ENCODE data around the gene KIF18A.

The KIF18A gene

GRCh38 chr11:27977031-27977430 lies 130.9 kb downstream of the KIF18A start:
- Histone ChIP-seq H3K9me3 (no peaks in the 10 kb centered on the region), H3K27ac (no peak overlapping the region), H3K27me3 (no peaks in the 10 kb centered on the region), H3K4me3 (no peak overlapping the region), H3K36me3 (no peaks in the 10 kb centered on the region), H3K4me1 (no peaks in the 10 kb centered on the region)
- intact Hi-C loops (cut with DNase I; ENCODE audit: low total_unique reads): no loop called here
- DNase-seq: no peak
- TF ChIP-seq CTCF (IDR thresholded peaks at IDR 0.05): no peak

GRCh38 chr11:27976262-27976661 lies 131.7 kb downstream of the KIF18A start:
- Histone ChIP-seq H3K4me1 (no peaks in the 10 kb centered on the region), H3K4me3 (no peak overlapping the region), H3K36me3 (no peaks in the 10 kb centered on the region), H3K27ac (no peak overlapping the region), H3K27me3 (no peaks in the 10 kb centered on the region), H3K9me3 (no peaks in the 10 kb centered on the region)
- intact Hi-C loops (cut with DNase I; ENCODE audit: low total_unique reads): no loop called here
- no peak for TF ChIP-seq CTCF (IDR thresholded peaks at IDR 0.05)
- DNase-seq: no peak

- no peak overlapping the region for H3K27ac ChIP-seq
- no peaks in the 10 kb centered on the region for H3K9me3 ChIP-seq
- no peaks in the 10 kb centered on the region for H3K27me3 ChIP-seq
- no peak for TF ChIP-seq CTCF (IDR thresholded peaks at IDR 0.05)
- H3K4me3 ChIP-seq: no peak overlapping the region
- no peak for DNase-seq
- intact Hi-C loops (cut with DNase I; ENCODE audit: low total_unique reads): no loop called here
- no peaks in the 10 kb centered on the region for H3K36me3 ChIP-seq
- no peaks in the 10 kb centered on the region for H3K4me1 ChIP-seq
Observed at GRCh38 chr11:27973851-27974536, 134.0 kb downstream of the KIF18A start.

GRCh38 chr11:27972522-27973170 lies 135.3 kb downstream of the KIF18A start:
- intact Hi-C loops (cut with DNase I; ENCODE audit: low total_unique reads): no loop called here
- DNase-seq: no peak
- no peak overlapping the region for H3K4me3 ChIP-seq
- H3K27me3 ChIP-seq: no peaks in the 10 kb centered on the region
- no peaks in the 10 kb centered on the region for H3K9me3 ChIP-seq
- no peak for TF ChIP-seq CTCF (IDR thresholded peaks at IDR 0.05)
- H3K36me3 ChIP-seq: no peaks in the 10 kb centered on the region
- H3K27ac ChIP-seq: no peak overlapping the region
- H3K4me1 ChIP-seq: no peaks in the 10 kb centered on the region

GRCh38 chr11:27971171-27971570 lies 136.8 kb downstream of the KIF18A start:
- intact Hi-C loops (cut with DNase I; ENCODE audit: low total_unique reads): no loop called here
- H3K27ac ChIP-seq: no peak overlapping the region
- DNase-seq: no peak
- H3K36me3 ChIP-seq: no peaks in the 10 kb centered on the region
- no peak for TF ChIP-seq CTCF (IDR thresholded peaks at IDR 0.05)
- no peaks in the 10 kb centered on the region for H3K9me3 ChIP-seq
- no peak overlapping the region for H3K4me3 ChIP-seq
- H3K4me1 ChIP-seq: no peaks in the 10 kb centered on the region
- H3K27me3 ChIP-seq: no peaks in the 10 kb centered on the region

Measured in tibial artery (tissue), 4 donors.